ENCODE data around the gene TMEM258. TPM values are rescaled to one million over a fixed set of nuclear protein-coding genes. Genes with fewer than 3 reads are reported as not detected.

Gene TMEM258
- total RNA-seq, 1 donor from 2014 or later, result 61.3 TPM

DNA sequence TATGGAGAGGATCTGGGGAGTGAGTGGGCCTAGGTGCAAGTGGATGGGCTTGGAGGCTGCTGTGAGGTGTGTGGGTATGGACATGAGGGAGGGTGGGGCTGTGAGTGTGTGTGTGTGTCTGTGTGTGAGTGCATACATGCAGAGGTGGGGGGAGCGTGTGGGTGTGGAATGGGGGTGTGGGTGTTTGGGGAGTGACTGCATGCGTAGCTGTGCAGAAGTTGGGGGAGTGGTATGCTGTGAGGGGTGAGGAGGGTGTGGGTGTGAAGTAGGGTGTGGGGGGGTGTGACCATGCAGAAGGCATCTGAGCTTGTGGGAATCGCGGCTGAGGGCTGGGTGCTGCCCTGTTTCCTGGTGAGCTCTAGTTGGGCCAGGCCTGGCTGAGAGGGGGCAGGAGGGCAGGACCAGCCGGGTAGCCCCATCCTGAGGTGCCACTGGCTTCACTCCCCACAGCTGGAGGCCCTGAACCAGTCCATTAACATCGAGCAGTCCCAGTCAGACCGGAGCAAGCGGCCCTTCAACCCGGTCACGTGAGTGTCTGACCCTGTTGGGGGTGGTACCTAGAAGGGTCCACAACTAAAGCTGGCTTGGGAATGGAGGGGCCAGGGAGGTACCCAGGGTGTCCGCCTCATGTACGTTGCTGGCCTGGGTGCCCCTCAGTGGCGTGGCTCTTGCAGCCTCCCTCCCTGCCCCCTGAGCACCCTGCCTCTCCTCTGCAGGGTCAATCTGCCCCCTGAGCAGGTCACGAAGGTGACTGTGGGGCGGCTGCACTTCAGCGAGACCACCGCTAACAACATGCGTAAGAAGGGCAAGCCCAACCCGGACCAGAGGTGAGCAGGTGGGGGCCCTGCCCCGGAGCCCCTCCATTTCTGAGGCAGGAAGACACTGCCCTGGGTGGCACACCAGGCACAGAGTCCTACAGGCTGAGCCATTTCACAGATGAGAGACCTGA, 16.5 kb downstream of the TMEM258 start:
- no peak for DNase-seq (ENCODE audit: low read depth)
- TF ChIP-seq, protein P1, sequence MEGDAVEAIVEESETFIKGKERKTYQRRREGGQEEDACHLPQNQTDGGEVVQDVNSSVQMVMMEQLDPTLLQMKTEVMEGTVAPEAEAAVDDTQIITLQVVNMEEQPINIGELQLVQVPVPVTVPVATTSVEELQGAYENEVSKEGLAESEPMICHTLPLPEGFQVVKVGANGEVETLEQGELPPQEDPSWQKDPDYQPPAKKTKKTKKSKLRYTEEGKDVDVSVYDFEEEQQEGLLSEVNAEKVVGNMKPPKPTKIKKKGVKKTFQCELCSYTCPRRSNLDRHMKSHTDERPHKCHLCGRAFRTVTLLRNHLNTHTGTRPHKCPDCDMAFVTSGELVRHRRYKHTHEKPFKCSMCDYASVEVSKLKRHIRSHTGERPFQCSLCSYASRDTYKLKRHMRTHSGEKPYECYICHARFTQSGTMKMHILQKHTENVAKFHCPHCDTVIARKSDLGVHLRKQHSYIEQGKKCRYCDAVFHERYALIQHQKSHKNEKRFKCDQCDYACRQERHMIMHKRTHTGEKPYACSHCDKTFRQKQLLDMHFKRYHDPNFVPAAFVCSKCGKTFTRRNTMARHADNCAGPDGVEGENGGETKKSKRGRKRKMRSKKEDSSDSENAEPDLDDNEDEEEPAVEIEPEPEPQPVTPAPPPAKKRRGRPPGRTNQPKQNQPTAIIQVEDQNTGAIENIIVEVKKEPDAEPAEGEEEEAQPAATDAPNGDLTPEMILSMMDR (IDR thresholded peaks at IDR 0.05; ENCODE audit: insufficient read depth, low read length, severe bottlenecking), result no peak
- Histone ChIP-seq H3K36me3 (ENCODE audit: control insufficient read depth, insufficient read depth, low read length) (no peaks in the 10 kb centered on the region), H3K27me3 (ENCODE audit: control insufficient read depth, insufficient read depth, low read length) (no peaks in the 10 kb centered on the region), H3K4me3 (ENCODE audit: low read depth, low read length) (no peak overlapping the region)
- no peak for FAIRE-seq

DNA sequence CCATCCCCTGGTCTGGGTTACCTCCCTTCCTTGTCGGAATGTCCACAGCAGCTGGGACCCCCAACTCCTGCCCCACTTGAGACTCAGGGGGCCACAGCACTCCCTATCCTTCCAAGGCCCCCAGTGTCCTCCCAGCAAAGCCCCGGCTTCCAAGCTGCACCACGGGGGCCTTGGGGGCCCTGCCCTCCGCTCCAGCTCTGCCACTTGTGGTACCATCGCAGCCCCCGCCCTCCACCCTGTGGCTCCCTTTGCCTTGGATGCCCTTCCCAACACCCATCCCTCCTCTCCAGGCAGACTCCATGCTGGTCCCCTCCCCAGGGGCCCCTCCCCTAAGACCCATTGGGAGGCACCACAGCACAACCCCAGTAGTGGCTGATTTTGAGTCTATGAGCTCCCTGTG, 17.3 kb downstream of the TMEM258 start:
- Histone ChIP-seq H3K4me3 (ENCODE audit: low read depth, low read length) (no peak overlapping the region), H3K36me3 (ENCODE audit: control insufficient read depth, insufficient read depth, low read length) (no peaks in the 10 kb centered on the region), H3K27me3 (ENCODE audit: control insufficient read depth, insufficient read depth, low read length) (no peaks in the 10 kb centered on the region)
- FAIRE-seq (no peak), DNase-seq (ENCODE audit: low read depth) (no peak)
- TF ChIP-seq, protein P1 (IDR thresholded peaks at IDR 0.05; ENCODE audit: insufficient read depth, low read length, severe bottlenecking), result no peak

DNA sequence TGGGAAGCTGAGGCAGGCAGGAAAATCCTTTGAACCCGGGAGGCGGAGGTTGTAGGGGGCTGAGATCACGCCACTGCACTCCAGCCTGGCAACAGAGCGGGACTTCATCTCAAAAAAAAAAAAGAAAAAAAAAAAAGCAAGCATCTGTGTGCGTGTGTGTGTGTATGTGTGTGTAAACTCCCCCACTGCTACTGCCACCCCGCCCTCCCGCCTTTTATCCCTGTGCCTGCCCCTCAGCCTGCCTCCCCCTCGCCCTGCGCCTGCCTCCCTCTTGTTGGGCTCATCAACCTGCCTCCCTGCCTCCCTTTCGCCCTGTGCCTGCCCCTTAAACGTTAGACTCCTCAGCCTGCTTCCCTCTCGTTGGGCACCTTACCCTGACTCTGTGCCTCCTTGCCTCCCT, 18.0 kb downstream of the TMEM258 start:
- FAIRE-seq (no peak), DNase-seq (ENCODE audit: low read depth) (no peak)
- no peaks in the 10 kb centered on the region for H3K27me3 ChIP-seq (ENCODE audit: control insufficient read depth, insufficient read depth, low read length)
- TF ChIP-seq, protein P1 (IDR thresholded peaks at IDR 0.05; ENCODE audit: insufficient read depth, low read length, severe bottlenecking), result no peak
- H3K4me3 ChIP-seq (ENCODE audit: low read depth, low read length), result no peak overlapping the region
- no peaks in the 10 kb centered on the region for H3K36me3 ChIP-seq (ENCODE audit: control insufficient read depth, insufficient read depth, low read length)

DNA sequence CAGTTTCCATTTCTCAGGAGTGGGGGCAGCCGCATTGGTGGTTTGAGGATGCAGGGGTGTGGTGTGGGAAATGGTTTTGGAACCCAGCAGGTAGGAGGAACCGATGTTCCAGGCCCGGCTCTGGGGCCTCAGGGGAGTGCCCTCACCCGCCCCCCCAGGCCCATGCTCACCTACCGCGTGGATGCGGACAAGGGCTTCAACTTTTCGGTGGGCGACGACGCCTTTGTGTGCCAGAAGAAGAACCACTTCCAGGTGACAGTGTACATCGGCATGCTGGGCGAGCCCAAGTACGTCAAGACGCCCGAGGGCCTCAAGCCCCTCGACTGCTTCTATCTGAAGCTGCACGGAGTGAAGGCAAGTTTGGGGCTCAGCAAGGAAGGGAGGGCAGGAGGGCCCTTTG, 18.6 kb downstream of the TMEM258 start:
- DNase-seq (ENCODE audit: low read depth), result no peak
- no peak overlapping the region for H3K4me3 ChIP-seq (ENCODE audit: low read depth, low read length)
- FAIRE-seq, result no peak
- no peaks in the 10 kb centered on the region for H3K27me3 ChIP-seq (ENCODE audit: control insufficient read depth, insufficient read depth, low read length)
- TF ChIP-seq, protein P1 (IDR thresholded peaks at IDR 0.05; ENCODE audit: insufficient read depth, low read length, severe bottlenecking), result no peak
- H3K36me3 ChIP-seq (ENCODE audit: control insufficient read depth, insufficient read depth, low read length), result no peaks in the 10 kb centered on the region

DNA sequence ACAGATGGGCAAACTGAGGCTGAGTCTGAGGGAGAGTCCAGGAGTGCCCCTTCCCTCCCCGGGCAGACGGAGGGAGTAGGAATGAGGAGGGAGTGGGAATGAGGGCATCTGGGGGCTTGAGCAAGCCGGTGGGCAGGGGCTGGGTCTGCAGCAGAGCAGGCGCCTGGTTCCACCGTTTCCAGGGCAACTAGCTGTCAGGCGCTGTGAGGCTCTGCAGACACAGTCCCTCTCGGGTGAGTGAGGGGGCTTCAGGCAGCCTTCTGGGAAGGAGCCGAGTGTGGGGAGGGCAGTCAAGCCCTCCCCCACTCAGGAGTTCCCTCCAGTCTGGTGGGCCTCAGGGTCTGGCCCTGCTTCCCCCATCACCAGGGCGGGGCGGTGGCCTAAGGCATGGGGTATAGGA, 19.0 kb downstream of the TMEM258 start:
- FAIRE-seq (no peak), DNase-seq (ENCODE audit: low read depth) (no peak)
- TF ChIP-seq, protein P1 (IDR thresholded peaks at IDR 0.05; ENCODE audit: insufficient read depth, low read length, severe bottlenecking), result no peak
- no peaks in the 10 kb centered on the region for H3K27me3 ChIP-seq (ENCODE audit: control insufficient read depth, insufficient read depth, low read length)
- no peaks in the 10 kb centered on the region for H3K36me3 ChIP-seq (ENCODE audit: control insufficient read depth, insufficient read depth, low read length)
- no peak overlapping the region for H3K4me3 ChIP-seq (ENCODE audit: low read depth, low read length)

All from bronchial epithelial cell (primary cell).